Measurements from ENCODE around the gene ACAA2. TPM values are rescaled to one million over a fixed set of nuclear protein-coding genes. Genes with fewer than 3 reads are reported as not detected.

Gene ACAA2
- total and polyA plus RNA-seq, 2 of the 8 experiments (the other 6 are each of a cell fraction or from before 2014, with no cell fraction given): 63.4 to 151 TPM

- peak in 1 of 2 experiments; percentile 17 for DNase-seq (ENCODE audit: low read depth in 1 of 2, low spot score in 2 of 2)
- Histone ChIP-seq H3K9me3 (ENCODE audit: insufficient read depth in 2 of 2, low read depth in 1 of 2, low read length in 1 of 2) (no peaks in the 10 kb centered on the region), H3K4me2 (ENCODE audit: insufficient read depth in 1 of 2, low read depth in 2 of 2, low read length in 2 of 2) (no peak overlapping the region), H3K36me3 (ENCODE audit: control insufficient read depth in 2 of 4, insufficient read depth in 4 of 4, low read length in 3 of 4) (no peaks in the 10 kb centered on the region), H4K20me1 (replicated peaks in 1 of 2; ENCODE audit: control insufficient read depth in 1 of 2, insufficient read depth in 2 of 2, low read length in 2 of 2) (peaks cover 0 to 2% of the 10 kb centered on the region in 2 experiments), H2BK20ac (ENCODE audit: low read length) (no peak overlapping the region), H2AFZ (ENCODE audit: low read length) (no peak overlapping the region), H2BK5ac (ENCODE audit: low read depth, low read length) (no peak overlapping the region), H2BK15ac (ENCODE audit: low read length) (no peak overlapping the region), H3K9ac (replicated peaks in 1 of 4; ENCODE audit: extremely low read depth in 1 of 4, low read depth in 3 of 4, low read length in 3 of 4) (no peak overlapping the region), H2BK120ac (replicated peaks; ENCODE audit: low read depth, low read length) (no peak overlapping the region), H3K79me2 (ENCODE audit: control insufficient read depth in 1 of 2, insufficient read depth in 2 of 2, low read length in 2 of 2) (no peaks in the 10 kb centered on the region), H3K4ac (replicated peaks; ENCODE audit: insufficient read length, low read depth, low read length) (no peak overlapping the region), H4K91ac (replicated peaks; ENCODE audit: insufficient read length, low read length) (no peak overlapping the region), H4K8ac (ENCODE audit: extremely low read depth, insufficient read depth, low read length) (no peak overlapping the region), H2AK5ac (ENCODE audit: low read depth, low read length) (no peak overlapping the region), H3K23ac (ENCODE audit: insufficient read length) (no peak overlapping the region), H3K79me1 (ENCODE audit: low read depth, low read length) (no peaks in the 10 kb centered on the region), H3K27me3 (replicated peaks in 1 of 4; ENCODE audit: control insufficient read depth in 3 of 4, extremely low read depth in 1 of 4, insufficient read depth in 3 of 4, low read length in 3 of 4) (no peaks in the 10 kb centered on the region; a peak in 1 of 7 replicates), H3K56ac (replicated peaks; ENCODE audit: insufficient read length, low read depth, low read length) (no peak overlapping the region), H3K4me1 (replicated peaks in 1 of 4; ENCODE audit: control insufficient read depth in 3 of 4, insufficient read depth in 4 of 4, low read length in 3 of 4) (peaks cover 0 to 11% (median 3%) of the 10 kb centered on the region in 4 experiments; a peak in 5 of 7 replicates), H3K4me3 (ENCODE audit: extremely low read depth in 1 of 4, insufficient read depth in 2 of 4, low read depth in 3 of 4, low read length in 4 of 4) (no peak overlapping the region), H3K27ac (ENCODE audit: low read depth, low read length) (no peak overlapping the region), H3K14ac (ENCODE audit: insufficient read length) (no peak overlapping the region), H3K18ac (ENCODE audit: extremely low read depth, low read length) (no peak overlapping the region), H2BK12ac (ENCODE audit: low read depth, low read length) (no peak overlapping the region), H4K5ac (ENCODE audit: insufficient read length, low read depth, low read length) (no peak overlapping the region), H3K23me2 (ENCODE audit: low read depth, low read length) (no peaks in the 10 kb centered on the region)
- POLR2A ChIA-PET (ENCODE audit: partially characterized antibody): no interaction called here
- TF ChIP-seq ZNF274 (IDR thresholded peaks at IDR 0.05; ENCODE audit: borderline replicate concordance, extremely low read depth, low read length): no peak
- TF ChIP-seq SP2 (IDR thresholded peaks at IDR 0.05; ENCODE audit: low read length): no peak
- no peak for TF ChIP-seq PHF8 (conservative IDR thresholded peaks at IDR 0.05; ENCODE audit: low read depth, low read length)
- 85% methylated on average over 7 of the region's 7 CpGs; no CpG with 5 or more reads in 1 of the 2 experiments for WGBS, 2 experiments (ENCODE audit: extremely low coverage in 1 of 2, insufficient coverage in 1 of 2, insufficient read length in 1 of 2, insufficient replicate concordance in 2 of 2, low coverage in 1 of 2, low lambda C conversion rate in 2 of 2, missing lambda C conversion rate in 1 of 2)
- FAIRE-seq: no peak
- CTCF ChIA-PET (ENCODE audit: partially characterized antibody): interaction anchor here (1.8 to 14.2 kb wide), 2 partner anchors 7 to 68 kb away, joined by 5 to 157 read pairs; no protein-coding TSS in a partner anchor
Observed at GRCh38 chr18:49853011-49853410, 39.7 kb upstream of the ACAA2 start.
